Measurements from ENCODE around the gene DNAJC28.

DNAJC28 gene

GRCh38 chr21:33495743-33496142 is 4.2 kb upstream of the DNAJC28 start:
- POLR2A ChIA-PET = interaction anchor here (1.5 to 2.9 kb wide), 2 partner anchors 16 to 17 kb away, joined by 7 to 13 read pairs; partner anchors contain the start of gene TMEM50B
- Histone ChIP-seq H3K4me1 (ENCODE audit: control insufficient read depth, insufficient read depth, low read length) (no peaks in the 10 kb centered on the region; the same call in 1 of the 2 replicates), H3K4me3 (ENCODE audit: low read depth, low read length) (no peak overlapping the region), H3K9me3 (ENCODE audit: control insufficient read depth, insufficient read depth, low read depth, low read length) (no peaks in the 10 kb centered on the region), H3K36me3 (ENCODE audit: control insufficient read depth in 2 of 2, insufficient read depth in 1 of 2, low read length in 2 of 2) (no peaks in the 10 kb centered on the region), H3K27ac (ENCODE audit: extremely low read depth, low read depth, low read length) (no peak overlapping the region)
- TF ChIP-seq ZNF548 (tag by site-specific recombination; IDR thresholded peaks at IDR 0.05) (peak; percentile 98), ZNF341 (tag by site-specific recombination; IDR thresholded peaks at IDR 0.05; ENCODE audit: low read depth) (no peak), ZNF37A (tag by site-specific recombination; IDR thresholded peaks at IDR 0.05) (no peak), ZNF335 (tag by site-specific recombination; conservative IDR thresholded peaks at IDR 0.05) (no peak), ZNF544 (tag by site-specific recombination; IDR thresholded peaks at IDR 0.05) (no peak)
- TF ChIP-seq, protein P1, sequence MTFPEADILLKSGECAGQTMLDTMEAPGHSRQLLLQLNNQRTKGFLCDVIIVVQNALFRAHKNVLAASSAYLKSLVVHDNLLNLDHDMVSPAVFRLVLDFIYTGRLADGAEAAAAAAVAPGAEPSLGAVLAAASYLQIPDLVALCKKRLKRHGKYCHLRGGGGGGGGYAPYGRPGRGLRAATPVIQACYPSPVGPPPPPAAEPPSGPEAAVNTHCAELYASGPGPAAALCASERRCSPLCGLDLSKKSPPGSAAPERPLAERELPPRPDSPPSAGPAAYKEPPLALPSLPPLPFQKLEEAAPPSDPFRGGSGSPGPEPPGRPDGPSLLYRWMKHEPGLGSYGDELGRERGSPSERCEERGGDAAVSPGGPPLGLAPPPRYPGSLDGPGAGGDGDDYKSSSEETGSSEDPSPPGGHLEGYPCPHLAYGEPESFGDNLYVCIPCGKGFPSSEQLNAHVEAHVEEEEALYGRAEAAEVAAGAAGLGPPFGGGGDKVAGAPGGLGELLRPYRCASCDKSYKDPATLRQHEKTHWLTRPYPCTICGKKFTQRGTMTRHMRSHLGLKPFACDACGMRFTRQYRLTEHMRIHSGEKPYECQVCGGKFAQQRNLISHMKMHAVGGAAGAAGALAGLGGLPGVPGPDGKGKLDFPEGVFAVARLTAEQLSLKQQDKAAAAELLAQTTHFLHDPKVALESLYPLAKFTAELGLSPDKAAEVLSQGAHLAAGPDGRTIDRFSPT (tag by site-specific recombination; IDR thresholded peaks at IDR 0.05) = no peak
- CTCF ChIA-PET = no interaction called here

DNA sequence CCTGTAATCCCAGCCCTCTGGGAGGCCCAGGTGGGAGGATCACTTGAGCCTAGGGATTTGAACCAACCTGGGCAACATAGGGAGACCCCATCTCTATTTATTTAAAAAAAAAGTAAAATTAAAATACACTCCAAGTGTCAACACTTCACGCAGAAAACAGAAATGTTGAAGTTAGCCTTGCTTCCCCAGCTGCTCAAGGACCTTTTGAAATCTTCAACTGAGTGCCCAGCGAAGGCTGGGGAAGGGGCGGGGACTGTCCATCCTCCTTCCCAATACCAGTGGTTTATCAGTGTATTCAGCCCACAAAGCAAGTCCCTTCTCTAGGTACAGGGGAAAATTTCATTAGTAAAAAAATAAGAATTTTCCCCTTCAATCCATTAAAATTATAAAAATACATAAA is 2.2 kb upstream of the DNAJC28 start:
- Histone ChIP-seq H3K9me3 (ENCODE audit: control insufficient read depth, insufficient read depth, low read depth, low read length) (no peaks in the 10 kb centered on the region), H3K36me3 (ENCODE audit: control insufficient read depth in 2 of 2, insufficient read depth in 1 of 2, low read length in 2 of 2) (no peaks in the 10 kb centered on the region), H3K4me3 (ENCODE audit: low read depth, low read length) (no peak overlapping the region), H3K27ac (ENCODE audit: extremely low read depth, low read depth, low read length) (no peak overlapping the region), H3K4me1 (ENCODE audit: control insufficient read depth, insufficient read depth, low read length) (no peaks in the 10 kb centered on the region; the same call in 1 of the 2 replicates)
- TF ChIP-seq, protein P2, sequence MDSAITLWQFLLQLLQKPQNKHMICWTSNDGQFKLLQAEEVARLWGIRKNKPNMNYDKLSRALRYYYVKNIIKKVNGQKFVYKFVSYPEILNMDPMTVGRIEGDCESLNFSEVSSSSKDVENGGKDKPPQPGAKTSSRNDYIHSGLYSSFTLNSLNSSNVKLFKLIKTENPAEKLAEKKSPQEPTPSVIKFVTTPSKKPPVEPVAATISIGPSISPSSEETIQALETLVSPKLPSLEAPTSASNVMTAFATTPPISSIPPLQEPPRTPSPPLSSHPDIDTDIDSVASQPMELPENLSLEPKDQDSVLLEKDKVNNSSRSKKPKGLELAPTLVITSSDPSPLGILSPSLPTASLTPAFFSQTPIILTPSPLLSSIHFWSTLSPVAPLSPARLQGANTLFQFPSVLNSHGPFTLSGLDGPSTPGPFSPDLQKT (IDR thresholded peaks at IDR 0.05; ENCODE audit: borderline replicate concordance, low read depth, low read length) = no peak
- no peak for TF ChIP-seq PRDM4 (tag by site-specific recombination; IDR thresholded peaks at IDR 0.05)
- no peak for TF ChIP-seq KLF9 (tag by site-specific recombination; IDR thresholded peaks at IDR 0.05; ENCODE audit: low read depth)
- TF ChIP-seq SETDB1 (IDR thresholded peaks at IDR 0.05; ENCODE audit: insufficient read length, low read length) = no peak
- TF ChIP-seq, protein P3, sequence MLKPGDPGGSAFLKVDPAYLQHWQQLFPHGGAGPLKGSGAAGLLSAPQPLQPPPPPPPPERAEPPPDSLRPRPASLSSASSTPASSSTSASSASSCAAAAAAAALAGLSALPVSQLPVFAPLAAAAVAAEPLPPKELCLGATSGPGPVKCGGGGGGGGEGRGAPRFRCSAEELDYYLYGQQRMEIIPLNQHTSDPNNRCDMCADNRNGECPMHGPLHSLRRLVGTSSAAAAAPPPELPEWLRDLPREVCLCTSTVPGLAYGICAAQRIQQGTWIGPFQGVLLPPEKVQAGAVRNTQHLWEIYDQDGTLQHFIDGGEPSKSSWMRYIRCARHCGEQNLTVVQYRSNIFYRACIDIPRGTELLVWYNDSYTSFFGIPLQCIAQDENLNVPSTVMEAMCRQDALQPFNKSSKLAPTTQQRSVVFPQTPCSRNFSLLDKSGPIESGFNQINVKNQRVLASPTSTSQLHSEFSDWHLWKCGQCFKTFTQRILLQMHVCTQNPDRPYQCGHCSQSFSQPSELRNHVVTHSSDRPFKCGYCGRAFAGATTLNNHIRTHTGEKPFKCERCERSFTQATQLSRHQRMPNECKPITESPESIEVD (tag by site-specific recombination; IDR thresholded peaks at IDR 0.05) = no peak
- no peak for TF ChIP-seq ZNF274 (IDR thresholded peaks at IDR 0.05; ENCODE audit: low read length)
- TF ChIP-seq ZNF274 (tag by site-specific recombination; IDR thresholded peaks at IDR 0.05; ENCODE audit: borderline replicate concordance) = no peak
- TF ChIP-seq ZNF76 (tag by site-specific recombination; IDR thresholded peaks at IDR 0.05; ENCODE audit: borderline replicate concordance, low read depth) = no peak
- TF ChIP-seq ZSCAN23 (tag by site-specific recombination; IDR thresholded peaks at IDR 0.05) = no peak
- TF ChIP-seq, protein P4, sequence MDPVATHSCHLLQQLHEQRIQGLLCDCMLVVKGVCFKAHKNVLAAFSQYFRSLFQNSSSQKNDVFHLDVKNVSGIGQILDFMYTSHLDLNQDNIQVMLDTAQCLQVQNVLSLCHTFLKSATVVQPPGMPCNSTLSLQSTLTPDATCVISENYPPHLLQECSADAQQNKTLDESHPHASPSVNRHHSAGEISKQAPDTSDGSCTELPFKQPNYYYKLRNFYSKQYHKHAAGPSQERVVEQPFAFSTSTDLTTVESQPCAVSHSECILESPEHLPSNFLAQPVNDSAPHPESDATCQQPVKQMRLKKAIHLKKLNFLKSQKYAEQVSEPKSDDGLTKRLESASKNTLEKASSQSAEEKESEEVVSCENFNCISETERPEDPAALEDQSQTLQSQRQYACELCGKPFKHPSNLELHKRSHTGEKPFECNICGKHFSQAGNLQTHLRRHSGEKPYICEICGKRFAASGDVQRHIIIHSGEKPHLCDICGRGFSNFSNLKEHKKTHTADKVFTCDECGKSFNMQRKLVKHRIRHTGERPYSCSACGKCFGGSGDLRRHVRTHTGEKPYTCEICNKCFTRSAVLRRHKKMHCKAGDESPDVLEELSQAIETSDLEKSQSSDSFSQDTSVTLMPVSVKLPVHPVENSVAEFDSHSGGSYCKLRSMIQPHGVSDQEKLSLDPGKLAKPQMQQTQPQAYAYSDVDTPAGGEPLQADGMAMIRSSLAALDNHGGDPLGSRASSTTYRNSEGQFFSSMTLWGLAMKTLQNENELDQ (tag by site-specific recombination; IDR thresholded peaks at IDR 0.05; ENCODE audit: low read depth) = no peak
- TF ChIP-seq ZNF2 (tag by site-specific recombination; IDR thresholded peaks at IDR 0.05) = no peak
- TF ChIP-seq, protein P5, sequence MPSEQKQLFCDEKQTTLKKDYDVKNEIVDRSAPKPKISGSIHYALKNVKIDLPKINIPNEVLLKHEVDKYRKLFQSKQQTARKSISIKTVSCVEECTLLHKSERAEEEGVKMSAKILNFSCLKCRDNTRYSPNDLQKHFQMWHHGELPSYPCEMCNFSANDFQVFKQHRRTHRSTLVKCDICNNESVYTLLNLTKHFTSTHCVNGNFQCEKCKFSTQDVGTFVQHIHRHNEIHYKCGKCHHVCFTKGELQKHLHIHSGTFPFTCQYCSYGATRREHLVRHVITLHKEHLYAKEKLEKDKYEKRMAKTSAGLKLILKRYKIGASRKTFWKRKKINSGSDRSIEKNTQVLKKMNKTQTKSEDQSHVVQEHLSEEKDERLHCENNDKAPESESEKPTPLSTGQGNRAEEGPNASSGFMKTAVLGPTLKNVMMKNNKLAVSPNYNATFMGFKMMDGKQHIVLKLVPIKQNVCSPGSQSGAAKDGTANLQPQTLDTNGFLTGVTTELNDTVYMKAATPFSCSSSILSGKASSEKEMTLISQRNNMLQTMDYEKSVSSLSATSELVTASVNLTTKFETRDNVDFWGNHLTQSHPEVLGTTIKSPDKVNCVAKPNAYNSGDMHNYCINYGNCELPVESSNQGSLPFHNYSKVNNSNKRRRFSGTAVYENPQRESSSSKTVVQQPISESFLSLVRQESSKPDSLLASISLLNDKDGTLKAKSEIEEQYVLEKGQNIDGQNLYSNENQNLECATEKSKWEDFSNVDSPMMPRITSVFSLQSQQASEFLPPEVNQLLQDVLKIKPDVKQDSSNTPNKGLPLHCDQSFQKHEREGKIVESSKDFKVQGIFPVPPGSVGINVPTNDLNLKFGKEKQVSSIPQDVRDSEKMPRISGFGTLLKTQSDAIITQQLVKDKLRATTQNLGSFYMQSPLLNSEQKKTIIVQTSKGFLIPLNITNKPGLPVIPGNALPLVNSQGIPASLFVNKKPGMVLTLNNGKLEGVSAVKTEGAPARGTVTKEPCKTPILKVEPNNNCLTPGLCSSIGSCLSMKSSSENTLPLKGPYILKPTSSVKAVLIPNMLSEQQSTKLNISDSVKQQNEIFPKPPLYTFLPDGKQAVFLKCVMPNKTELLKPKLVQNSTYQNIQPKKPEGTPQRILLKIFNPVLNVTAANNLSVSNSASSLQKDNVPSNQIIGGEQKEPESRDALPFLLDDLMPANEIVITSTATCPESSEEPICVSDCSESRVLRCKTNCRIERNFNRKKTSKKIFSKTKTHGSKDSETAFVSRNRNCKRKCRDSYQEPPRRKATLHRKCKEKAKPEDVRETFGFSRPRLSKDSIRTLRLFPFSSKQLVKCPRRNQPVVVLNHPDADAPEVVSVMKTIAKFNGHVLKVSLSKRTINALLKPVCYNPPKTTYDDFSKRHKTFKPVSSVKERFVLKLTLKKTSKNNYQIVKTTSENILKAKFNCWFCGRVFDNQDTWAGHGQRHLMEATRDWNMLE (tag by site-specific recombination; conservative IDR thresholded peaks at IDR 0.05; ENCODE audit: low read depth) = no peak
- no peak for TF ChIP-seq ZBTB21 (tag by site-specific recombination; IDR thresholded peaks at IDR 0.05)
- POLR2A ChIA-PET = no interaction called here
- CTCF ChIA-PET = no interaction called here
